GM10266 (cell line): ENCODE measurements around the gene SULT1A2.

ENCODE experiments used
- DNase-seq: peaks from one replicate; pipeline ENCODE4 v3.0.0; 2012; ENCODE audit errors: extremely low spot score
- TF ChIP-seq, protein P1 (sequence below): IDR thresholded peaks from 2 replicates; pipeline ENCODE4 v1.5.1; 2012; ENCODE audit warnings: mild to moderate bottlenecking, low read depth; ENCODE audit not compliant: control insufficient read depth, insufficient read depth; ENCODE audit errors: missing control alignments

Gene SULT1A2

DNA sequence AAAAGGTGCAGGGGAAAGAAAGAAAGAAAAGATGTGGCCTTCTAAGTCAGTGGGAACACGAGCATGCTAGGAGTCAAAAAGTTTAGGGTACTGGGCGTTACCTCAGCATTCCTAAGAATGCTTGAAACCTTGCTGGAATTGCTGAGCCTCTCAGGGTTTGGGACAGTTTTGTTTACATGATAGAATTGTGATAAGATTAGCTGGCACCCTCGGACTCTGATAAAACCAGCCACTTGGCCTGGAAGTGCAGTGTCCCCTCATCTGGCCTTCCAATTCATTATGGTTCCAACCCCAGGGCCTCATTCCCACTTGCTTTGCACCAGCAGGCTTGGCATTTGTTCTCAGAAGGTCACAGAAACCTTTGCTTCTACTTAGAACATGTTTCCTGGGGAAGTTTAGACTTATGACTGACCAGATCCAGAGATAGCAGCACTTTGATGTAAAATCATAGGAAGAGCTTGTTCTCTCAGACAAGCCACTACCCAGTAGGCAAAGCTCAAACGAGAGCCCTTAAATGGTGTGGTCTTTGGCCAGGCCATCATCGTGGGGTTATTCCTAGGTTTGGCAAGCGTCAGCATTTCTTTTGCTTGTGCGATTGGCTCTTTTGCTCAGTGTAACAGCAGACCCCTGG, 35.2 kb downstream of the SULT1A2 start:
- TF ChIP-seq, protein P1, sequence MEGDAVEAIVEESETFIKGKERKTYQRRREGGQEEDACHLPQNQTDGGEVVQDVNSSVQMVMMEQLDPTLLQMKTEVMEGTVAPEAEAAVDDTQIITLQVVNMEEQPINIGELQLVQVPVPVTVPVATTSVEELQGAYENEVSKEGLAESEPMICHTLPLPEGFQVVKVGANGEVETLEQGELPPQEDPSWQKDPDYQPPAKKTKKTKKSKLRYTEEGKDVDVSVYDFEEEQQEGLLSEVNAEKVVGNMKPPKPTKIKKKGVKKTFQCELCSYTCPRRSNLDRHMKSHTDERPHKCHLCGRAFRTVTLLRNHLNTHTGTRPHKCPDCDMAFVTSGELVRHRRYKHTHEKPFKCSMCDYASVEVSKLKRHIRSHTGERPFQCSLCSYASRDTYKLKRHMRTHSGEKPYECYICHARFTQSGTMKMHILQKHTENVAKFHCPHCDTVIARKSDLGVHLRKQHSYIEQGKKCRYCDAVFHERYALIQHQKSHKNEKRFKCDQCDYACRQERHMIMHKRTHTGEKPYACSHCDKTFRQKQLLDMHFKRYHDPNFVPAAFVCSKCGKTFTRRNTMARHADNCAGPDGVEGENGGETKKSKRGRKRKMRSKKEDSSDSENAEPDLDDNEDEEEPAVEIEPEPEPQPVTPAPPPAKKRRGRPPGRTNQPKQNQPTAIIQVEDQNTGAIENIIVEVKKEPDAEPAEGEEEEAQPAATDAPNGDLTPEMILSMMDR = no peak
- DNase-seq = no peak

DNA sequence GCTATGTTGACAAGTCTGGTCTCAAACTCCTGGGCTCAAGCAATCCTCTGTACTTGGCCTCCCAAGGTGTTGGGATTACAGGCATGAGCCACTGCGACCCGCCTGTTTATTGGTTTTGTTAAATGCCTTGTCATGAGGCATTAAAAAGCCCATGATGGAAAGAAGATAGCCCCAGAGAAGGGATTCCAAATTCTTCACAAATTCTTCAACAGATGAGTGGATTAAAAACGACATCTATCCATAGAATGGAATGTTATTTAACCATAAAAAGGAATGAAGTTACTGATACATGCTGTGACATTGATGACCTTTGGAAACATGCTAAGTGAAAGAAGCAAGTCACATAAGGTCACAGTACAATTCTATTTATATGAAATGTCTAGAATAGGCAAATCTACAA, 38.4 kb downstream of the SULT1A2 start:
- TF ChIP-seq, protein P1 = no peak
- no peak for DNase-seq

DNA sequence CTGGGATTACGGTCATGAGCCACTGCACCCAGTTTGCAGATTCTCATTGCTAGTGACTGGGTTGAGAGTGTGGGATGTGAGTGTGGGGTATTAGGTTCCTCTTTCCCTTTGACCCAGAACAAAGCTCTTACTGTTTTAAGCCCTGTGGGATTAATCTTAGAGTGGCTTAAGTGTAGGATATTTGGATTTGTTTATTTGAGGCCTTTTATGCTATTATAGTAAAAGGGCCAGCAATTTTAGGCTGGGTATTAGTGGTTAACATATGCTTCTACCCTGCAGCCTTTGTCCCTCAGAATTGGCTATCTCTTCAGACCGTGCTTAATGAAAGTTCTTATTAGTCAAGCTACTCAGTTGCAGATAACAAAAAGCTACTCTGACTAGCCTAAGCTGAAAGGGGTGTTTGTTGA, 39.9 kb downstream of the SULT1A2 start:
- no peak for DNase-seq
- TF ChIP-seq, protein P1 = no peak

DNA sequence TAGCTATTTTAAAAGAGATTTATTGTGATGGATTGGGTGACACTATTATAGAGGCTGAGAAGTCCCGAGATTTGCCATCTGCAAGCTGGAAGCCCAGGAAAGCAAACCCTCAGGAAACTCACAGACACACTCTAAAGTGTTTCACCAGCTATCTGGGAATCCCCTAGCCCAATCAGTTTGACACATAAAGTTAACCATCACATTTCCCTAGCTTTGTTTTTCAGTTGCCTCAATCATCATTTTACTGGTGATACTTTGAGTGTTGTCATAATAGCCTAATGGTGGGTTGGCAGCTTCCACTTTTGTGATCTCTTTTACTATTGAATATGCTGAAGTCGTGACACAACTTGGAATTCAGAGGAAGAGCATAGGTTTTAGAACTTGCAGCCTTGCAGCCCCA, 41.3 kb downstream of the SULT1A2 start:
- DNase-seq = no peak
- TF ChIP-seq, protein P1 = no peak

DNA sequence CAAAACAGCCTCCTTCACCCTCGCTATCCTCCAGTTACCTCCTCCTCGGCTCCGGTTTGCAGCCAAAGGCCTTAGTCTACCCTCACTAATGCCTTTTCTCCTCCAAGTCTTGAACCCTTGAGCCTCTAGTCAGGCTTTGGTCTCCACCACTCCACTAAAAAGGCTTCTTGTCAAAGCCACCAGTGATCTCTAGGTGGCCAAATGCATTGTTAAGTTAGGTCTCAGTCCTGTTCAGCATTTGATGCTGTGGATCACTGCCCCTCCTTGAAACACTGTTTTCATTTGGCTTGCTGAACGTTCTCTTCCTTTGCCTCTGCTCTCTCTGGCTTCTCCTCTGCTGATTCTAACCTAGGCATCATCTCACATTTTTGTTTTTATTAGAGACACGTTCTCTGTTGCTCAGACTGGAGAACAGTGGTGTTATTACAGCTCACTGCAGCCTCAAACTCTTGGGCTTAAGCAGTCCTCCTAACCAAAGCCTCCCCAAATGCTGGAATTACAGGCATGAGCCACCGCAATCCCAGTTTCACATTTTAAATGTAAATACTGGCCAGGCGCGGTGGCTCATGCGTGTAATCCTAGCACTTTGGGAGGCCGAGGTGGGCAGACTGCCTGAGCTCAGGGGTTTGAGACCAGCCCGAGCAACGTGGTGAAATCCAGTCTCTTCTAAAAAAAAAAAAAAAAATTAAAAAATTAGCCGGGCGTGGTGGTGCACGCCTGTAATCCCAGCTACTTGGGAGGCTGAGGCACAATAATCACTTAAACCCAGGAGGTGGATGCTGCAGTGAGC, 42.0 kb downstream of the SULT1A2 start:
- TF ChIP-seq, protein P1 = no peak

DNA sequence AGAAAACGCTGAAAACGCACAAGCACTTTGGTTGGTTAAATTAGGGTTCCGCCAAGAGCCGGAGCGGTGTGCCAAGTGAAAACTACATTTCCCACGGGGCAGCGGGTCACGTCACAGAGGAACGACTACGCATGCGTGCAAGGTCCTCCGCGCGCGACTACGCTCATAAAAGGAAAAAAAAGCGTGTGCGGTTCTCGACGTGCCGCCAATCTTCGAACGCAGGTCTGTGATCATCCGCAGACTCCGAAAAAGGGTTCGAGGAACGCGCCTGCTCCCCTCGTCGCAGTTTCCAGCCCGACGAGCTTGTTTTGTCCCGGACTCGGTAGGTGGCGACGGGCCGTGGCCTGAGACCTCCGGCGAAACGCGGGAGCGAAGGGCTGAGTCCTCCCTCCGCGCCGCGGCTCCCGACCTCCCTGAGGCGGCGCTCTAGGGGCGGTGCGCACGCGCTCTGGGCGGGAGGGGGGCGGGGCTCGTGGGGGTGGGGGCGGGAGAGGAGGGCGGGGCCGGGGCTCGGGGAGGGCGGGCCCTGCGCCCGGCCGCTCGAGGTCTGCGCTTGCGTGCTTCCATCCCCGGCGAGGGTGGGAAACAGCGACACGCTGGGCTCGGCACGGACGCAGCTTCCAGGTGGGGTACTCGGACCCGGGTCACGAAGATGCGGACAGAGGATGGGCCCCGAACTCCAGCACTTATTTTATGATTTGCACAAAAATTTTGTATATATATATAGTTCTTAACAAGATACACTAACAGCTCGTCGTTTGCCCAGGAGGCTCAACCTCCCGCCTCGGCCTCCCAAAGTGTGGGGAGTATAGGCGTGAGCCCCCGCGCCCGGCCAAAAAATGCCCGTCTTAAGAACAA, 42.8 kb downstream of the SULT1A2 start, which contains the start of gene SGF29:
SGF29 (plus strand) TSS at position 145 of the 858 bp plus-strand sequence. CDS start 27,150 bp downstream, outside the sequence.
- peak; percentile 95 for DNase-seq
- TF ChIP-seq, protein P1 = peak; percentile 53

More for the DNA sequence above, 42.0 kb downstream of the SULT1A2 start:
- no peak for DNase-seq
